RWPE2 (cell line): ENCODE results near the gene OR5T2.

Source experiments
- ATAC-seq: fragments of 200-7000 bp; cut with Tn5 transposase; 3 replicates; pipeline ENCODE4 v1.9.1; 2021; ENCODE audit warnings: low read depth
- DNase-seq: peaks from one replicate; pipeline ENCODE4 v3.0.0-alpha.2; 2020; ENCODE audit warnings: low spot score
- H3K27ac ChIP-seq: fragments of 450-650 bp; 2 replicates; pipeline ENCODE4 v1.5.1; 2017; ENCODE audit warnings: mild to moderate bottlenecking; ENCODE audit not compliant: poor library complexity, severe bottlenecking
- H3K27me3 ChIP-seq: fragments of 250-450 bp; sonication (Bioruptor Pico); 2 replicates; pipeline ENCODE4 v1.5.1; 2021; ENCODE audit warnings: mild to moderate bottlenecking, moderate library complexity; ENCODE audit not compliant: insufficient read depth, poor library complexity, severe bottlenecking
- H3K36me3 ChIP-seq: fragments of 250-450 bp; sonication (Bioruptor Pico); 2 replicates; pipeline ENCODE4 v1.5.1; 2020; ENCODE audit warnings: low read depth, mild to moderate bottlenecking, moderate library complexity
- H3K4me1 ChIP-seq: fragments of 250-450 bp; sonication (Bioruptor Pico); 2 replicates; pipeline ENCODE4 v1.5.1; 2021; ENCODE audit warnings: mild to moderate bottlenecking, moderate library complexity; ENCODE audit not compliant: insufficient read depth, poor library complexity, severe bottlenecking
- H3K4me3 ChIP-seq: fragments of 250-450 bp; sonication (Bioruptor Pico); 2 replicates; pipeline ENCODE4 v1.5.1; 2021; ENCODE audit warnings: mild to moderate bottlenecking, moderate library complexity; ENCODE audit not compliant: severe bottlenecking
- H3K9me3 ChIP-seq: fragments of 250-450 bp; sonication (Bioruptor Pico); 2 replicates; pipeline ENCODE4 v1.5.1; 2021; ENCODE audit warnings: mild to moderate bottlenecking, moderate library complexity; ENCODE audit not compliant: severe bottlenecking
- CTCF ChIP-seq: fragments of 450-650 bp; IDR thresholded peaks from one replicate; pipeline ENCODE4 v1.5.1; 2017; ENCODE audit warnings: mild to moderate bottlenecking, moderate library complexity; ENCODE audit not compliant: poor library complexity, severe bottlenecking

Gene OR5T2

GRCh38 chr11:56214537-56214936, 19.5 kb downstream of the OR5T2 start:
- no peak for ATAC-seq
- TF ChIP-seq CTCF: no peak
- no peak overlapping the region for H3K4me3 ChIP-seq
- no peaks in the 10 kb centered on the region for H3K9me3 ChIP-seq
- H3K27ac ChIP-seq: no peak overlapping the region
- H3K4me1 ChIP-seq: no peaks in the 10 kb centered on the region
- DNase-seq: no peak
- no peaks in the 10 kb centered on the region for H3K36me3 ChIP-seq
- no peaks in the 10 kb centered on the region for H3K27me3 ChIP-seq

GRCh38 chr11:56207790-56208189, 26.3 kb downstream of the OR5T2 start:
- TF ChIP-seq CTCF: no peak
- no peak for DNase-seq
- Histone ChIP-seq H3K4me1 (no peaks in the 10 kb centered on the region), H3K9me3 (no peaks in the 10 kb centered on the region), H3K27ac (no peak overlapping the region), H3K36me3 (no peaks in the 10 kb centered on the region), H3K27me3 (no peaks in the 10 kb centered on the region), H3K4me3 (no peak overlapping the region)
- no peak for ATAC-seq

- no peak for TF ChIP-seq CTCF
- H3K9me3 ChIP-seq: no peaks in the 10 kb centered on the region
- ATAC-seq: no peak
- no peaks in the 10 kb centered on the region for H3K4me1 ChIP-seq
- DNase-seq: no peak
- no peaks in the 10 kb centered on the region for H3K27me3 ChIP-seq
- H3K27ac ChIP-seq: no peak overlapping the region
- no peaks in the 10 kb centered on the region for H3K36me3 ChIP-seq
- no peak overlapping the region for H3K4me3 ChIP-seq
These were observed 36.7 kb downstream of the OR5T2 start for GRCh38 chr11:56197367-56197766.

- no peak overlapping the region for H3K4me3 ChIP-seq
- H3K27me3 ChIP-seq: no peaks in the 10 kb centered on the region
- ATAC-seq (no peak), DNase-seq (no peak)
- no peak for TF ChIP-seq CTCF
- H3K36me3 ChIP-seq: no peaks in the 10 kb centered on the region
- H3K27ac ChIP-seq: no peak overlapping the region
- no peaks in the 10 kb centered on the region for H3K9me3 ChIP-seq
- H3K4me1 ChIP-seq: no peaks in the 10 kb centered on the region
These were observed 37.4 kb downstream of the OR5T2 start for GRCh38 chr11:56196705-56197104.

- no peak for ATAC-seq
- no peak for TF ChIP-seq CTCF
- Histone ChIP-seq H3K9me3 (no peaks in the 10 kb centered on the region), H3K4me1 (no peaks in the 10 kb centered on the region), H3K4me3 (no peak overlapping the region), H3K36me3 (no peaks in the 10 kb centered on the region), H3K27ac (no peak overlapping the region), H3K27me3 (no peaks in the 10 kb centered on the region)
- DNase-seq: no peak
These were observed 45.5 kb downstream of the OR5T2 start for GRCh38 chr11:56188602-56189001.
